ENCODE data around the gene XBP1. TPM values are rescaled to one million over a fixed set of nuclear protein-coding genes. Genes with fewer than 3 reads are reported as not detected.
"Not testable (repeated sequence)": the region's sequence is repeated elsewhere in the genome, so short reads cannot be mapped to it uniquely, and the experiment has no call there.

XBP1 gene
- total and polyA plus RNA-seq, 4 donors: 303 to 705 (median 605) TPM

GRCh38 chr22:28844277-28844676 lies 43.9 kb upstream of the XBP1 start:
- WGBS: 94% methylated on average over 2 of the region's 2 CpGs
- not testable (repeated sequence) for H3K36me3 ChIP-seq (ENCODE audit: control insufficient read depth in 4 of 4, insufficient read depth in 3 of 4, low read depth in 1 of 4, low read length in 3 of 4); H3K27me3 ChIP-seq (ENCODE audit: control insufficient read depth in 4 of 4, insufficient read depth in 4 of 4, low read length in 3 of 4); H3K4me1 ChIP-seq (ENCODE audit: control insufficient read depth in 4 of 4, insufficient read depth in 4 of 4, low read length in 3 of 4); H3K27ac ChIP-seq (ENCODE audit: low read depth in 1 of 2, low read length in 2 of 2); DNase-seq (ENCODE audit: low spot score); H3K9ac ChIP-seq (ENCODE audit: low read depth in 1 of 2, low read length in 2 of 2); H3K4me3 ChIP-seq (ENCODE audit: low read depth in 1 of 3, low read length in 3 of 3)
- peaks cover 0 to 12% (median 2%) of the 10 kb centered on the region in 4 donors for H3K9me3 ChIP-seq (ENCODE audit: control insufficient read depth in 4 of 4, low read length in 3 of 4)

GRCh38 chr22:28843633-28844032 lies 43.3 kb upstream of the XBP1 start:
- TF ChIP-seq SP1 (IDR thresholded peaks at IDR 0.05): no peak
- TF ChIP-seq ZBTB33 (IDR thresholded peaks at IDR 0.05): no peak
- TF ChIP-seq RAD21 (IDR thresholded peaks at IDR 0.05): no peak
- TF ChIP-seq HNF4A (conservative IDR thresholded peaks at IDR 0.05): no peak
- TF ChIP-seq EGR1 (IDR thresholded peaks at IDR 0.05; ENCODE audit: low read depth in 2 of 2): no peak
- TF ChIP-seq TAF1 (conservative IDR thresholded peaks at IDR 0.05): no peak
- WGBS: 80% methylated on average over 2 of the region's 2 CpGs
- Histone ChIP-seq H3K36me3 (ENCODE audit: control insufficient read depth in 4 of 4, insufficient read depth in 3 of 4, low read depth in 1 of 4, low read length in 3 of 4) (no peaks in the 10 kb centered on the region), H3K4me1 (ENCODE audit: control insufficient read depth in 4 of 4, insufficient read depth in 4 of 4, low read length in 3 of 4) (peaks cover 0 to 2% (median 0%) of the 10 kb centered on the region in 4 donors), H3K27me3 (ENCODE audit: control insufficient read depth in 4 of 4, insufficient read depth in 4 of 4, low read length in 3 of 4) (no peaks in the 10 kb centered on the region), H3K9ac (ENCODE audit: low read depth in 1 of 2, low read length in 2 of 2) (no peak overlapping the region), H3K9me3 (ENCODE audit: control insufficient read depth in 4 of 4, low read length in 3 of 4) (peaks cover 0 to 12% (median 2%) of the 10 kb centered on the region in 4 donors), H3K4me3 (ENCODE audit: low read depth in 1 of 3, low read length in 3 of 3) (no peak overlapping the region), H3K27ac (ENCODE audit: low read depth in 1 of 2, low read length in 2 of 2) (no peak overlapping the region)
- DNase-seq (ENCODE audit: low spot score): no peak

GRCh38 chr22:28841111-28841510 lies 40.7 kb upstream of the XBP1 start:
- DNase-seq (ENCODE audit: low spot score): no peak
- Histone ChIP-seq H3K27ac (ENCODE audit: low read depth in 1 of 2, low read length in 2 of 2) (no peak overlapping the region), H3K36me3 (ENCODE audit: control insufficient read depth in 4 of 4, insufficient read depth in 3 of 4, low read depth in 1 of 4, low read length in 3 of 4) (no peaks in the 10 kb centered on the region), H3K27me3 (ENCODE audit: control insufficient read depth in 4 of 4, insufficient read depth in 4 of 4, low read length in 3 of 4) (no peaks in the 10 kb centered on the region), H3K9ac (ENCODE audit: low read depth in 1 of 2, low read length in 2 of 2) (no peak overlapping the region), H3K4me3 (ENCODE audit: low read depth in 1 of 3, low read length in 3 of 3) (no peak overlapping the region), H3K4me1 (ENCODE audit: control insufficient read depth in 4 of 4, insufficient read depth in 4 of 4, low read length in 3 of 4) (peaks cover 0 to 2% (median 0%) of the 10 kb centered on the region in 4 donors), H3K9me3 (ENCODE audit: control insufficient read depth in 4 of 4, low read length in 3 of 4) (peaks cover 0 to under 1% (median 0%) of the 10 kb centered on the region in 4 donors)
- 91% methylated on average over 5 of the region's 5 CpGs for WGBS
- no peak for TF ChIP-seq GABPA (IDR thresholded peaks at IDR 0.05 in 1 of 2, conservative IDR thresholded peaks at IDR 0.05 in 1 of 2)
- no peak for TF ChIP-seq MAX (IDR thresholded peaks at IDR 0.05)
- TF ChIP-seq HNF4A (conservative IDR thresholded peaks at IDR 0.05): no peak
- no peak for TF ChIP-seq CTCF (IDR thresholded peaks at IDR 0.05; ENCODE audit: low read depth, low read length, missing input control)
- TF ChIP-seq ZBTB33 (IDR thresholded peaks at IDR 0.05): no peak
- TF ChIP-seq HNF4G (IDR thresholded peaks at IDR 0.05): no peak
